Measurements from ENCODE around the gene TSC22D2.

The TSC22D2 gene

DNA sequence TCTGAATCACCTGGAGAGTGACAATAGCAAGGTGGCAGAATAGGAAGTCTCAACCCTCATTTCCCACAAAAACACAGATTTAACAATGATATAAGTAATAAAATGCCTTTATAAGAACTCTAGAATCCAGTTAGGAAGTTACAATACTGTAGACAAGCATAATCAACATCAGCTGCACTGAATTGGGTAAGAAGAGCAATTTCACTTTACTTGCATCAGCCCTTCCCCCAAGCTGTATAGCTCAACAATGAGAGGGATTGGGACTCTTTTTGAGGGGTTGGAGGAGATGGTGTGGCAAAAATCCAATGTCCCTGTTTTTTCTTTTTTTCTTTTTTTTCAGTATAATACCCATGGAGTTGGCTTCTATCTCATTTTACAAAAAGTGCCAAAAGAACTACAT, 75.1 kb downstream of the TSC22D2 start:
- TF ChIP-seq, protein P1, sequence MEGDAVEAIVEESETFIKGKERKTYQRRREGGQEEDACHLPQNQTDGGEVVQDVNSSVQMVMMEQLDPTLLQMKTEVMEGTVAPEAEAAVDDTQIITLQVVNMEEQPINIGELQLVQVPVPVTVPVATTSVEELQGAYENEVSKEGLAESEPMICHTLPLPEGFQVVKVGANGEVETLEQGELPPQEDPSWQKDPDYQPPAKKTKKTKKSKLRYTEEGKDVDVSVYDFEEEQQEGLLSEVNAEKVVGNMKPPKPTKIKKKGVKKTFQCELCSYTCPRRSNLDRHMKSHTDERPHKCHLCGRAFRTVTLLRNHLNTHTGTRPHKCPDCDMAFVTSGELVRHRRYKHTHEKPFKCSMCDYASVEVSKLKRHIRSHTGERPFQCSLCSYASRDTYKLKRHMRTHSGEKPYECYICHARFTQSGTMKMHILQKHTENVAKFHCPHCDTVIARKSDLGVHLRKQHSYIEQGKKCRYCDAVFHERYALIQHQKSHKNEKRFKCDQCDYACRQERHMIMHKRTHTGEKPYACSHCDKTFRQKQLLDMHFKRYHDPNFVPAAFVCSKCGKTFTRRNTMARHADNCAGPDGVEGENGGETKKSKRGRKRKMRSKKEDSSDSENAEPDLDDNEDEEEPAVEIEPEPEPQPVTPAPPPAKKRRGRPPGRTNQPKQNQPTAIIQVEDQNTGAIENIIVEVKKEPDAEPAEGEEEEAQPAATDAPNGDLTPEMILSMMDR (IDR thresholded peaks at IDR 0.05; ENCODE audit: low read length): no peak
- TF ChIP-seq EZH2phosphoT487 (IDR thresholded peaks at IDR 0.05; ENCODE audit: low read length) (no peak), EZH2 (optimal IDR thresholded peaks at IDR 0.05; ENCODE audit: low read depth, low read length) (no peak)
- no peaks in the 10 kb centered on the region for H3K79me2 ChIP-seq (ENCODE audit: low read length)
- H3K27me3 ChIP-seq (replicated peaks; ENCODE audit: insufficient read depth, low read length): no peaks in the 10 kb centered on the region
- H2AFZ ChIP-seq (ENCODE audit: low read length): no peak overlapping the region
- no peak overlapping the region for H3K4me2 ChIP-seq (ENCODE audit: low read depth, low read length)
- no peaks in the 10 kb centered on the region for H4K20me1 ChIP-seq (ENCODE audit: insufficient read depth, low read length)
- no peak overlapping the region for H3K9ac ChIP-seq (ENCODE audit: low read length)
- no peaks in the 10 kb centered on the region for H3K36me3 ChIP-seq (replicated peaks; ENCODE audit: insufficient read depth, low read length)
- H3F3A ChIP-seq (ENCODE audit: insufficient read depth, low read length): no peaks in the 10 kb centered on the region
- H3K4me3 ChIP-seq (ENCODE audit: low read length): no peak overlapping the region
- no peaks in the 10 kb centered on the region for H3K9me3 ChIP-seq (replicated peaks; ENCODE audit: insufficient read depth, low read length)
- no peaks in the 10 kb centered on the region for H3K4me1 ChIP-seq (ENCODE audit: low read length)
- no peak for DNase-seq
- H3K9me2 ChIP-seq (replicated peaks; ENCODE audit: insufficient read depth, low read length): no peaks in the 10 kb centered on the region
- no peak overlapping the region for H3K27ac ChIP-seq (ENCODE audit: low read length)

DNA sequence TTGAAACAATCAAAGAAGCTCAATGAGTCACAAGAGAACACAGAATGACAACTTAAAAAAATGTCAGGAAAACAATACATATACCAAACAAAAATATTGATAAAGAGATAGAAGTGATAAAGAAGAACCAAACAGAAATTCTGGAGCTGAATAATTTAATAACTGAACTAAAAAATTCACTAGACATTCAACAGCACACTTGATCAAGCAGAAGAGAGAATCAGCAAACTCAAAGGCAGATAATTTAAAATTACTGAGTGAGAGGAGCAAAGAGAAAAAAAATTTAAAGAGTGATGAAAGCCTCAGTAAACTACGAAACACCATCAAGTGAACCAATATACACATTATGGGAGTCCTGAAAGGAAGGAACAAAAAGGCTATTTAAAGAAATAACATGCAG, 76.3 kb downstream of the TSC22D2 start:
- no peaks in the 10 kb centered on the region for H3K36me3 ChIP-seq (replicated peaks; ENCODE audit: insufficient read depth, low read length)
- TF ChIP-seq, protein P1 (IDR thresholded peaks at IDR 0.05; ENCODE audit: low read length): no peak
- TF ChIP-seq EZH2 (optimal IDR thresholded peaks at IDR 0.05; ENCODE audit: low read depth, low read length) (no peak), EZH2phosphoT487 (IDR thresholded peaks at IDR 0.05; ENCODE audit: low read length) (no peak)
- H3K9me3 ChIP-seq (replicated peaks; ENCODE audit: insufficient read depth, low read length): no peaks in the 10 kb centered on the region
- H3F3A ChIP-seq (ENCODE audit: insufficient read depth, low read length): no peaks in the 10 kb centered on the region
- no peaks in the 10 kb centered on the region for H3K9me2 ChIP-seq (replicated peaks; ENCODE audit: insufficient read depth, low read length)
- no peak overlapping the region for H3K4me2 ChIP-seq (ENCODE audit: low read depth, low read length)
- no peaks in the 10 kb centered on the region for H4K20me1 ChIP-seq (ENCODE audit: insufficient read depth, low read length)
- no peak for DNase-seq
- H3K79me2 ChIP-seq (ENCODE audit: low read length): no peaks in the 10 kb centered on the region
- no peak overlapping the region for H3K4me3 ChIP-seq (ENCODE audit: low read length)
- H3K9ac ChIP-seq (ENCODE audit: low read length): no peak overlapping the region
- H3K4me1 ChIP-seq (ENCODE audit: low read length): no peaks in the 10 kb centered on the region
- H2AFZ ChIP-seq (ENCODE audit: low read length): no peak overlapping the region
- H3K27ac ChIP-seq (ENCODE audit: low read length): no peak overlapping the region
- H3K27me3 ChIP-seq (replicated peaks; ENCODE audit: insufficient read depth, low read length): no peaks in the 10 kb centered on the region

DNA sequence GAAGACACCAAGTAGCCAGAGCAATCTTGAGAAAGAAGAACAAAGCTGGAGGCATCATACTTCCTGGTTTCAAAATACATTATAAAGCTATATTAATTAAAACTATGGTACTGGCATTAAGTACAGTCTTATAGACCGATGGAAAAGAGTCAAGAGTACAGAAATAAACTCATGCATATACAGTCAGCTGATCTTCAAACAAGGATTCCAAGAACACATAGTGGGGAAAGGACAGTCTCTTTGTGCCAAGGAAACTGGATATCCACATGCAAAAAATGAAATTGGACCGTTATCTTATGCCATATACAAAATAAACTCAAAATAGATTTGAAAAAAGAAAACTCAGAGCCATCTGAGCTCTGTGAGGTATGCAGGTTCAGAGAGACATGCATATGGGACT, 80.8 kb downstream of the TSC22D2 start:
- TF ChIP-seq EZH2phosphoT487 (IDR thresholded peaks at IDR 0.05; ENCODE audit: low read length) (no peak), EZH2 (optimal IDR thresholded peaks at IDR 0.05; ENCODE audit: low read depth, low read length) (no peak)
- TF ChIP-seq, protein P1 (IDR thresholded peaks at IDR 0.05; ENCODE audit: low read length): no peak
- Histone ChIP-seq H3K79me2 (ENCODE audit: low read length) (no peaks in the 10 kb centered on the region), H3K9me3 (replicated peaks; ENCODE audit: insufficient read depth, low read length) (no peaks in the 10 kb centered on the region), H3K36me3 (replicated peaks; ENCODE audit: insufficient read depth, low read length) (no peaks in the 10 kb centered on the region), H3K27ac (ENCODE audit: low read length) (no peak overlapping the region), H3K27me3 (replicated peaks; ENCODE audit: insufficient read depth, low read length) (no peaks in the 10 kb centered on the region), H4K20me1 (ENCODE audit: insufficient read depth, low read length) (no peaks in the 10 kb centered on the region), H3K4me1 (ENCODE audit: low read length) (no peaks in the 10 kb centered on the region), H2AFZ (ENCODE audit: low read length) (no peak overlapping the region), H3F3A (ENCODE audit: insufficient read depth, low read length) (no peaks in the 10 kb centered on the region), H3K9ac (ENCODE audit: low read length) (no peak overlapping the region), H3K4me3 (ENCODE audit: low read length) (no peak overlapping the region), H3K9me2 (replicated peaks; ENCODE audit: insufficient read depth, low read length) (no peaks in the 10 kb centered on the region), H3K4me2 (ENCODE audit: low read depth, low read length) (no peak overlapping the region)
- DNase-seq: no peak

Measured in MM.1S (cell line).